Measurements from ENCODE around the gene CHD6. TPM values are rescaled to one million over a fixed set of nuclear protein-coding genes. Genes with fewer than 3 reads are reported as not detected.

CHD6 gene
- total RNA-seq, 2 experiments from 2014 or later: 26.9 to 45.7 TPM

DNA sequence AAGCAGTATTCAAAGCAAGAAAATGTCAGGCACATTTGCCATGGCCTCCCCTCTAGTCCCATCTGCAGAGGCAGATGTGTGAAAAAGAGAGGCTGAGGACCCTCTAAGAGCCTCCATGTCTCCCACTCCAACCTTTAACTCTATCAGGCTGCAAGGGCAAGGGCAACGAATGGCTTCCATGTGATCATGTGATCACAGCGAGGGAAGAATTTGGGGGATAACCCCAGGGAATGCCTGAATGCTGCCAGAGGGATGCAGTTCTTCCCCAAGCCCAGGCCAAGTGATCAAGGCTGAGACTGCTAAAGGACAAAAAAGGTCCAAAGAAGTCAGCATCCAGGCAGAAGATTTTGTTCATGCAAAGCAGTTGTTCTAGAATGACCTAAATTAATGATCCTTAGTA is 4.9 kb downstream of the CHD6 start:
- H3K4me1 ChIP-seq (ENCODE audit: insufficient read depth, low read length, poor library complexity, severe bottlenecking): peaks cover 8% of the 10 kb centered on the region
- H4K20me1 ChIP-seq (ENCODE audit: insufficient read depth, low read length): peaks cover 15% of the 10 kb centered on the region; the same call in 1 of the 2 replicates
- no peak overlapping the region for H3K27ac ChIP-seq (ENCODE audit: low read depth, low read length, poor library complexity, severe bottlenecking)
- no TSS peak for BruUV-seq (replicated peaks)
- no peaks in the 10 kb centered on the region for H3K9me3 ChIP-seq (ENCODE audit: low read length)
- DNase-seq (ENCODE audit: low spot score): no peak
- H3K4me3 ChIP-seq (ENCODE audit: low read depth, low read length, poor library complexity, severe bottlenecking): no peak overlapping the region
- intact Hi-C loops (cut with micrococcal nuclease; ENCODE audit: unreplicated experiment): no loop called here
- CTCF ChIA-PET (ENCODE audit: unreplicated experiment): no interaction called here
- H3K4me2 ChIP-seq (ENCODE audit: low read length): no peak overlapping the region
- H3K36me3 ChIP-seq (ENCODE audit: insufficient read depth, low read length): peaks cover 6% of the 10 kb centered on the region; the same call in 1 of the 2 replicates
- TF ChIP-seq, protein P1, sequence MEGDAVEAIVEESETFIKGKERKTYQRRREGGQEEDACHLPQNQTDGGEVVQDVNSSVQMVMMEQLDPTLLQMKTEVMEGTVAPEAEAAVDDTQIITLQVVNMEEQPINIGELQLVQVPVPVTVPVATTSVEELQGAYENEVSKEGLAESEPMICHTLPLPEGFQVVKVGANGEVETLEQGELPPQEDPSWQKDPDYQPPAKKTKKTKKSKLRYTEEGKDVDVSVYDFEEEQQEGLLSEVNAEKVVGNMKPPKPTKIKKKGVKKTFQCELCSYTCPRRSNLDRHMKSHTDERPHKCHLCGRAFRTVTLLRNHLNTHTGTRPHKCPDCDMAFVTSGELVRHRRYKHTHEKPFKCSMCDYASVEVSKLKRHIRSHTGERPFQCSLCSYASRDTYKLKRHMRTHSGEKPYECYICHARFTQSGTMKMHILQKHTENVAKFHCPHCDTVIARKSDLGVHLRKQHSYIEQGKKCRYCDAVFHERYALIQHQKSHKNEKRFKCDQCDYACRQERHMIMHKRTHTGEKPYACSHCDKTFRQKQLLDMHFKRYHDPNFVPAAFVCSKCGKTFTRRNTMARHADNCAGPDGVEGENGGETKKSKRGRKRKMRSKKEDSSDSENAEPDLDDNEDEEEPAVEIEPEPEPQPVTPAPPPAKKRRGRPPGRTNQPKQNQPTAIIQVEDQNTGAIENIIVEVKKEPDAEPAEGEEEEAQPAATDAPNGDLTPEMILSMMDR (conservative IDR thresholded peaks at IDR 0.05; ENCODE audit: low read length): no peak
- no peak for TF ChIP-seq EZH2phosphoT487 (IDR thresholded peaks at IDR 0.05; ENCODE audit: borderline replicate concordance, low read depth, low read length)
- no peak overlapping the region for H2AFZ ChIP-seq (ENCODE audit: low read length)
- peaks cover 83% of the 10 kb centered on the region for H3K79me2 ChIP-seq (ENCODE audit: insufficient read depth, low read depth, low read length)
- POLR2A ChIA-PET: interaction anchor here (0.7 kb wide), 2 partner anchors 115 to 793 kb away, joined by 4 to 8 read pairs; no protein-coding TSS in a partner anchor
- no peaks in the 10 kb centered on the region for H3K9me2 ChIP-seq (ENCODE audit: insufficient read depth, low read length)

GRCh38 chr20:41609474-41609873 is 8.7 kb downstream of the CHD6 start:
- no TSS peak for BruUV-seq (replicated peaks)
- H3K4me3 ChIP-seq (ENCODE audit: low read depth, low read length, poor library complexity, severe bottlenecking): no peak overlapping the region
- intact Hi-C loops (cut with micrococcal nuclease; ENCODE audit: unreplicated experiment): no loop called here
- DNase-seq (ENCODE audit: low spot score): no peak
- peaks cover 84% of the 10 kb centered on the region for H3K79me2 ChIP-seq (ENCODE audit: insufficient read depth, low read depth, low read length)
- peaks cover 14% of the 10 kb centered on the region for H4K20me1 ChIP-seq (ENCODE audit: insufficient read depth, low read length)
- POLR2A ChIA-PET: no interaction called here
- no peaks in the 10 kb centered on the region for H3K4me1 ChIP-seq (ENCODE audit: insufficient read depth, low read length, poor library complexity, severe bottlenecking)
- H3K27ac ChIP-seq (ENCODE audit: low read depth, low read length, poor library complexity, severe bottlenecking): no peak overlapping the region
- no peak overlapping the region for H2AFZ ChIP-seq (ENCODE audit: low read length)
- TF ChIP-seq EZH2phosphoT487 (IDR thresholded peaks at IDR 0.05; ENCODE audit: borderline replicate concordance, low read depth, low read length): no peak
- TF ChIP-seq, protein P1 (conservative IDR thresholded peaks at IDR 0.05; ENCODE audit: low read length): no peak
- no peaks in the 10 kb centered on the region for H3K9me2 ChIP-seq (ENCODE audit: insufficient read depth, low read length)
- no peaks in the 10 kb centered on the region for H3K9me3 ChIP-seq (ENCODE audit: low read length)
- peaks cover 6% of the 10 kb centered on the region; the same call in 1 of the 2 replicates for H3K36me3 ChIP-seq (ENCODE audit: insufficient read depth, low read length)
- no peak overlapping the region for H3K4me2 ChIP-seq (ENCODE audit: low read length)
- CTCF ChIA-PET (ENCODE audit: unreplicated experiment): no interaction called here

DNA sequence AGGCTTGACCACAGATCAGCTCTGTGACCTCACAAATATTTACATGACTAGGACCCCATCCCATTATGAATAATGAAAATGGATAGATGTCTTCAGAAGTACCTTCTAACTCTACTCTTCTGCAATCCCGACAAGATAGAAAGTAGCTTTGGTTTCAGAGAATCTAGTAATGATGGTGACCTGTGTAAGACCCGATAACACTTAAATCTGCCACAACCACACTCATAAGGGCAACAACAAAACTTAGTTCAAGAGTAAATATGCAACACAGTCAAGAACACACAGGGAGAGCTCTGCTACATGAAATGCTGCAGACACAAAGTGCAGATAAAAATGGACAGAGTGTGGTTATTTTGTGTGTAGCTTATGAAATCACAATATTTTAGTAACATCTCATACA is 9.6 kb downstream of the CHD6 start:
- intact Hi-C loops (cut with micrococcal nuclease; ENCODE audit: unreplicated experiment): no loop called here
- peaks cover 14% of the 10 kb centered on the region for H4K20me1 ChIP-seq (ENCODE audit: insufficient read depth, low read length)
- ChIA-PET POLR2A (interaction anchor here (1.0 to 1.9 kb wide), 3 partner anchors 8 to 85 kb away, joined by 3 to 8 read pairs (median 6); partner anchors contain the start of gene CHD6), CTCF (ENCODE audit: unreplicated experiment) (no interaction called here)
- DNase-seq (ENCODE audit: low spot score): no peak
- H3K27ac ChIP-seq (ENCODE audit: low read depth, low read length, poor library complexity, severe bottlenecking): no peak overlapping the region
- H3K79me2 ChIP-seq (ENCODE audit: insufficient read depth, low read depth, low read length): peaks cover 84% of the 10 kb centered on the region
- TF ChIP-seq, protein P1 (conservative IDR thresholded peaks at IDR 0.05; ENCODE audit: low read length): no peak
- no peak for TF ChIP-seq EZH2phosphoT487 (IDR thresholded peaks at IDR 0.05; ENCODE audit: borderline replicate concordance, low read depth, low read length)
- no peak overlapping the region for H3K4me2 ChIP-seq (ENCODE audit: low read length)
- H3K36me3 ChIP-seq (ENCODE audit: insufficient read depth, low read length): peaks cover 10% of the 10 kb centered on the region; the same call in 1 of the 2 replicates
- H2AFZ ChIP-seq (ENCODE audit: low read length): no peak overlapping the region
- H3K9me2 ChIP-seq (ENCODE audit: insufficient read depth, low read length): no peaks in the 10 kb centered on the region
- H3K9me3 ChIP-seq (ENCODE audit: low read length): no peaks in the 10 kb centered on the region
- no peaks in the 10 kb centered on the region for H3K4me1 ChIP-seq (ENCODE audit: insufficient read depth, low read length, poor library complexity, severe bottlenecking)
- no TSS peak for BruUV-seq (replicated peaks)
- no peak overlapping the region for H3K4me3 ChIP-seq (ENCODE audit: low read depth, low read length, poor library complexity, severe bottlenecking)

Data from OCI-LY7 (cell line).